BE2C (cell line): ENCODE measurements around the gene HEATR5B.
"Not testable (repeated sequence)": the region's sequence is repeated elsewhere in the genome, so short reads cannot be mapped to it uniquely, and the experiment has no call there.

Source experiments
- DNase-seq: peaks from one replicate; pipeline ENCODE4 v3.0.0-alpha.2; 2020
- H3K27me3 ChIP-seq: fragments of 250-450 bp; sonication (Bioruptor Pico); 2 replicates; pipeline ENCODE4 v1.5.1; 2020; ENCODE audit warnings: mild to moderate bottlenecking
- H3K36me3 ChIP-seq: fragments of 250-450 bp; sonication (Bioruptor Pico); 2 replicates; pipeline ENCODE4 v1.5.1; 2020; ENCODE audit warnings: mild to moderate bottlenecking
- H3K4me1 ChIP-seq: fragments of 250-450 bp; sonication (Bioruptor Pico); 2 replicates; pipeline ENCODE4 v1.5.1; 2020
- H3K4me3 ChIP-seq: 2 replicates; pipeline ENCODE4 v1.5.1; 2011; ENCODE audit warnings: low read depth, low read length
- H3K9me3 ChIP-seq: fragments of 250-450 bp; sonication (Bioruptor Pico); 2 replicates; pipeline ENCODE4 v1.5.1; 2020
- CTCF ChIP-seq: IDR thresholded peaks from 2 replicates; pipeline ENCODE4 v1.5.1; 2012; ENCODE audit warnings: mild to moderate bottlenecking, low read depth, low read length

The HEATR5B gene

DNA sequence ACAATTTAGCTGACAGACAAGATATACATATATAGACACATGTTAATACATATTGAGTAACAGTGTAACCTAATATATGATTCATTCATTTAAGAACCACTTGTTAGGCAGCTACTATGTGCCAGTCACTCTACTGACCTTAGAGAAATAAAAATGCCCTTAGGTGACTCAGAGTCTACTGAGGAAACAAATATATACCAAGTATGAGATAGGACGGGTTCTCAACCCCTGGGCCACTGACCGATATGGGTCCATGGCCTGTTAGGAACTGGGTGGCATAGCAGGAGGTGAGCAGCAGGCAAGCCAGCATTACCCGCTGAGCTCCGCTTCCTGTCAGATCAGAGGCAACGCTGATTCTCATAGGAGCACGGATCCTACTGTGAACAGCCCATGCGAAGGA lies 132.6 kb downstream of the HEATR5B start:
- H3K27me3 ChIP-seq, result no peaks in the 10 kb centered on the region
- no peak for DNase-seq
- H3K4me3 ChIP-seq, result no peak overlapping the region
- H3K4me1 ChIP-seq, result no peaks in the 10 kb centered on the region; the same call in 1 of the 2 replicates
- TF ChIP-seq CTCF, result no peak
- H3K36me3 ChIP-seq, result no peaks in the 10 kb centered on the region
- H3K9me3 ChIP-seq, result no peaks in the 10 kb centered on the region

- no peaks in the 10 kb centered on the region for H3K27me3 ChIP-seq
- no peaks in the 10 kb centered on the region for H3K9me3 ChIP-seq
- H3K4me1 ChIP-seq, result no peaks in the 10 kb centered on the region; the same call in 1 of the 2 replicates
- H3K36me3 ChIP-seq, result no peaks in the 10 kb centered on the region
- no peak for DNase-seq
- no peak for TF ChIP-seq CTCF
- no peak overlapping the region for H3K4me3 ChIP-seq
These were observed 133.1 kb downstream of the HEATR5B start for GRCh38 chr2:36951027-36951518.

- Histone ChIP-seq H3K4me1 (no peaks in the 10 kb centered on the region), H3K9me3 (no peaks in the 10 kb centered on the region), H3K4me3 (no peak overlapping the region), H3K27me3 (no peaks in the 10 kb centered on the region), H3K36me3 (no peaks in the 10 kb centered on the region)
- no peak for DNase-seq
- TF ChIP-seq CTCF, result no peak
These were observed 134.3 kb downstream of the HEATR5B start for GRCh38 chr2:36949845-36950244.

- not testable (repeated sequence) for H3K4me3 ChIP-seq, H3K9me3 ChIP-seq, DNase-seq, H3K4me1 ChIP-seq, H3K27me3 ChIP-seq, H3K36me3 ChIP-seq
These were observed 138.9 kb downstream of the HEATR5B start for GRCh38 chr2:36945240-36945639.

GRCh38 chr2:36941867-36942266 lies 142.3 kb downstream of the HEATR5B start:
- no peaks in the 10 kb centered on the region for H3K4me1 ChIP-seq
- H3K27me3 ChIP-seq, result no peaks in the 10 kb centered on the region
- H3K9me3 ChIP-seq, result no peaks in the 10 kb centered on the region
- no peaks in the 10 kb centered on the region for H3K36me3 ChIP-seq
- no peak overlapping the region for H3K4me3 ChIP-seq
- TF ChIP-seq CTCF, result no peak
- DNase-seq, result no peak

DNA sequence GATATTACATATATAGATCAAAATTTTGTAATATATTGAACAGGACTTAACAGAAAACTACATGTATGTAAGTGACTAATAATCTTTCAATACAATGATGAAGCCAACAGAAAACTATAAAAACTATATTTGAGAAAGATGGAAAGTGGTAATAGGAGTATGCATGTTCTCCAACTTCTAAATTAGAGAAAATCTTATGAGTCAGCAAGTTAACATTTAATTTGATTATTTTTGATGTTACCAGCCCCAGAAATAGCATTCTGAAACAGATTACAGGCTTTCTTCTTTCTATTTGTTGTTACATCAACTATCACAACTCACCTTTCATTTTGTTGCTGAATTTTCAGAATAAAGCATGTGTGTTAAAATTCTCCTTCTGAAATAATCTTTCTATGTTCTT lies 147.6 kb downstream of the HEATR5B start:
- DNase-seq, H3K4me1 ChIP-seq, H3K36me3 ChIP-seq, H3K4me3 ChIP-seq, H3K9me3 ChIP-seq, H3K27me3 ChIP-seq: not testable (repeated sequence)

- not testable (repeated sequence) for H3K4me3 ChIP-seq, H3K4me1 ChIP-seq, H3K36me3 ChIP-seq, DNase-seq, H3K27me3 ChIP-seq, H3K9me3 ChIP-seq
These were observed 152.5 kb downstream of the HEATR5B start for GRCh38 chr2:36931688-36932087.
